Activated CD8-positive, alpha-beta T cell treated with anti-CD3 and anti-CD28 coated beads for 36 hours (primary cell): ENCODE results near the gene C10orf105. TPM values are rescaled to one million over a fixed set of nuclear protein-coding genes. Genes with fewer than 3 reads are reported as not detected.

Experiments
- ATAC-seq: fragments of 200-7000 bp; cut with Tn5 transposase; one replicate; pipeline ENCODE4 v1.10.0; 2021; ENCODE audit warnings: mild to moderate bottlenecking, moderate library complexity
- CTCF ChIA-PET: fragments of 350-600 bp; sonication (Branson Sonifier 250); formaldehyde crosslinking; loops from one replicate; lab custom pipeline; 2021; ENCODE audit warnings: antibody characterized with exemption; lab: Charles Lee
- POLR2A ChIA-PET: fragments of 350-600 bp; sonication (Branson Sonifier 250); formaldehyde crosslinking; loops from one replicate; lab custom pipeline; 2021; ENCODE audit warnings: antibody characterized with exemption; lab: Charles Lee
- DNase-seq: peaks from one replicate; pipeline ENCODE4 v3.0.0-alpha.2; 2020
- H3K27ac Mint-ChIP-seq: one replicate; pipeline ENCODE4 v1.8.0; 2021; ENCODE audit warnings: mild to moderate bottlenecking, mixed read lengths
- H3K27me3 Mint-ChIP-seq: one replicate; pipeline ENCODE4 v1.8.0; 2021; ENCODE audit warnings: mixed read lengths
- H3K36me3 Mint-ChIP-seq: one replicate; pipeline ENCODE4 v1.8.0; 2021; ENCODE audit warnings: low read depth, mixed read lengths
- H3K4me1 Mint-ChIP-seq: one replicate; pipeline ENCODE4 v1.8.0; 2021; ENCODE audit warnings: low read depth, mixed read lengths
- H3K4me3 Mint-ChIP-seq: one replicate; pipeline ENCODE4 v1.8.0; 2021; ENCODE audit warnings: mild to moderate bottlenecking, moderate library complexity, mixed read lengths
- H3K9me3 Mint-ChIP-seq: one replicate; pipeline ENCODE4 v1.8.0; 2021; ENCODE audit warnings: mixed read lengths
- CTCF ChIP-seq: fragments of 200-600 bp; IDR thresholded peaks from one replicate; pipeline ENCODE4 v1.8.0; 2022; ENCODE audit warnings: antibody characterized with exemption, mild to moderate bottlenecking
- intact Hi-C: fragments of 100-400 bp; cut with micrococcal nuclease; formaldehyde crosslinking; loops from one replicate; pipeline ENCODE4 v1.10.0; 2022
- total RNA-seq, 2 experiments: library from RNA; stranded (reverse); gene quantifications; one replicate each; pipeline ENCODE4 v1.2.3, GENCODE V29; 2021

C10orf105 gene
- total RNA-seq, 2 experiments from 2014 or later, result 0.16 to 0.27 TPM

GRCh38 chr10:71679425-71679824, 40.2 kb downstream of the C10orf105 start:
- intact Hi-C loops, result no loop called here
- Mint-ChIP-seq H3K4me3 (no peak overlapping the region), H3K27me3 (no peaks in the 10 kb centered on the region), H3K4me1 (peaks cover 4% of the 10 kb centered on the region), H3K27ac (no peak overlapping the region), H3K36me3 (no peaks in the 10 kb centered on the region), H3K9me3 (no peaks in the 10 kb centered on the region)
- ChIA-PET POLR2A (interaction anchor here (0.6 kb wide), 1 partner anchor 772 kb away, joined by 3 read pairs; no protein-coding TSS in a partner anchor), CTCF (interaction anchor here (0.7 to 1.8 kb wide), 4 partner anchors 17 to 754 kb away, joined by 3 to 5 read pairs (median 4); no protein-coding TSS in a partner anchor)
- DNase-seq, result no peak
- ATAC-seq, result no peak
- no peak for TF ChIP-seq CTCF

GRCh38 chr10:71678057-71678805, 41.3 kb downstream of the C10orf105 start:
- no peak for DNase-seq
- H3K9me3 Mint-ChIP-seq, result no peaks in the 10 kb centered on the region
- no peaks in the 10 kb centered on the region for H3K27me3 Mint-ChIP-seq
- POLR2A ChIA-PET, result interaction anchor here (1.2 kb wide), 1 partner anchor 30 kb away, joined by 3 read pairs; no protein-coding TSS in a partner anchor
- H3K4me3 Mint-ChIP-seq, result no peak overlapping the region
- H3K36me3 Mint-ChIP-seq, result no peaks in the 10 kb centered on the region
- intact Hi-C loops, result no loop called here
- no peak for TF ChIP-seq CTCF
- CTCF ChIA-PET, result interaction anchor here (1.8 kb wide), 1 partner anchor 30 kb away, joined by 5 read pairs; no protein-coding TSS in a partner anchor
- no peaks in the 10 kb centered on the region for H3K4me1 Mint-ChIP-seq
- no peak overlapping the region for H3K27ac Mint-ChIP-seq
- no peak for ATAC-seq

GRCh38 chr10:71677261-71677660, 42.3 kb downstream of the C10orf105 start:
- DNase-seq, result no peak
- ChIA-PET CTCF (interaction anchor here (1.4 kb wide), 1 partner anchor 107 kb away, joined by 7 read pairs; no protein-coding TSS in a partner anchor), POLR2A (interaction anchor here (0.7 to 1.2 kb wide), 2 partner anchors 31 to 197 kb away, joined by 3 read pairs; no protein-coding TSS in a partner anchor)
- H3K9me3 Mint-ChIP-seq, result no peaks in the 10 kb centered on the region
- no peak for TF ChIP-seq CTCF
- no peak overlapping the region for H3K4me3 Mint-ChIP-seq
- no peaks in the 10 kb centered on the region for H3K4me1 Mint-ChIP-seq
- no peak overlapping the region for H3K27ac Mint-ChIP-seq
- intact Hi-C loops, result no loop called here
- H3K36me3 Mint-ChIP-seq, result no peaks in the 10 kb centered on the region
- no peaks in the 10 kb centered on the region for H3K27me3 Mint-ChIP-seq
- no peak for ATAC-seq

GRCh38 chr10:71675295-71675970, 44.1 kb downstream of the C10orf105 start:
- ChIA-PET CTCF (interaction anchor here (1.3 to 1.5 kb wide), 2 partner anchors 10 to 21 kb away, joined by 4 read pairs; no protein-coding TSS in a partner anchor), POLR2A (interaction anchor here (1.0 kb wide), 1 partner anchor 11 kb away, joined by 3 read pairs; no protein-coding TSS in a partner anchor)
- Mint-ChIP-seq H3K27ac (no peak overlapping the region), H3K36me3 (no peaks in the 10 kb centered on the region), H3K9me3 (no peaks in the 10 kb centered on the region), H3K4me3 (no peak overlapping the region), H3K4me1 (no peaks in the 10 kb centered on the region), H3K27me3 (no peaks in the 10 kb centered on the region)
- intact Hi-C loops, result no loop called here
- ATAC-seq (no peak), DNase-seq (no peak)
- no peak for TF ChIP-seq CTCF
